B cell (primary cell): ENCODE results near the gene LYSMD3. TPM values are rescaled to one million over a fixed set of nuclear protein-coding genes. Genes with fewer than 3 reads are reported as not detected.

Experiments
- ATAC-seq: fragments of 200-7000 bp; cut with Tn5 transposase; one replicate; pipeline ENCODE4 v1.10.0; 2021; ENCODE audit warnings: low read depth, mild to moderate bottlenecking, moderate number of reproducible peaks, moderate library complexity
- CTCF ChIA-PET: fragments of 350-600 bp; sonication (Branson Sonifier 250); formaldehyde crosslinking; loops from one replicate; lab custom pipeline; 2021; ENCODE audit warnings: antibody characterized with exemption, inconsistent platforms; lab: Charles Lee
- POLR2A ChIA-PET: fragments of 350-600 bp; sonication (Branson Sonifier 250); formaldehyde crosslinking; loops from one replicate; lab custom pipeline; 2021; ENCODE audit warnings: antibody characterized with exemption; lab: Charles Lee
- DNase-seq: peaks from one replicate; pipeline ENCODE4 v3.0.0; 2013
- H2AFZ ChIP-seq: 2 replicates; pipeline ENCODE4 v1.6.1; 2012; ENCODE audit warnings: mild to moderate bottlenecking, low read depth, low read length; ENCODE audit not compliant: insufficient read depth, poor library complexity, severe bottlenecking
- H3K27ac ChIP-seq, 2 donors: 1 replicate in 1 of 2; 2 replicates in 1 of 2; pipeline ENCODE4 v1.5.1; 2012 to 2013; ENCODE audit warnings: low read length in 2 of 2, mild to moderate bottlenecking in 2 of 2, moderate library complexity in 1 of 2
- H3K27me3 ChIP-seq, 4 experiments: fragments of 200-600 bp in 1 of 4; sonication (generic) in 1 of 4; replicated peaks in 1 of 4; 1 replicate in 2 of 4; 2 replicates in 2 of 4; pipeline versions ENCODE4 v1.6.1 to v1.7.0; 2013 to 2016; ENCODE audit warnings: low read length in 3 of 4, mild to moderate bottlenecking in 2 of 4, mixed read lengths in 1 of 4, moderate library complexity in 1 of 4; ENCODE audit not compliant: insufficient read depth in 4 of 4, control insufficient read depth in 3 of 4; ENCODE audit errors: control extremely low read depth in 1 of 4
- H3K36me3 ChIP-seq, 2 experiments: replicated peaks in 1 of 2; 1 replicate in 1 of 2; 2 replicates in 1 of 2; pipeline versions ENCODE4 v1.6.1 to v1.7.1; 2013; ENCODE audit warnings: low read length in 1 of 2; ENCODE audit not compliant: insufficient read depth in 2 of 2, control insufficient read depth in 1 of 2; ENCODE audit errors: control extremely low read depth in 1 of 2, extremely low read depth in 1 of 2
- H3K4me1 ChIP-seq, 2 donors: fragments of 200-600 bp in 1 of 2; sonication (generic) in 1 of 2; 1 replicate in 1 of 2; 2 replicates in 1 of 2; pipeline versions ENCODE4 v1.5.1 to v1.6.1; 2013 to 2017; ENCODE audit warnings: low read length in 2 of 2; ENCODE audit not compliant: control insufficient read depth in 2 of 2, insufficient read depth in 2 of 2
- H3K4me2 ChIP-seq: replicated peaks from 2 replicates; pipeline ENCODE3; 2012; ENCODE audit warnings: mild to moderate bottlenecking, low read depth, low read length; ENCODE audit not compliant: poor library complexity, severe bottlenecking
- H3K4me3 ChIP-seq, 5 experiments: fragments of 200-600 bp in 1 of 5; sonication (generic) in 1 of 5; 1 replicate in 3 of 5; 2 replicates in 2 of 5; pipeline versions ENCODE4 v1.5.1 to v1.7.0; 2011 to 2016; ENCODE audit warnings: low read length in 4 of 5, mild to moderate bottlenecking in 4 of 5, low read depth in 2 of 5, control low read depth in 1 of 5, moderate library complexity in 1 of 5; ENCODE audit not compliant: insufficient read depth in 1 of 5; ENCODE audit errors: control extremely low read depth in 1 of 5, extremely low read depth in 1 of 5
- H3K79me2 ChIP-seq: fragments of 200-600 bp; sonication (generic); one replicate; pipeline ENCODE4 v1.6.0; 2016; ENCODE audit warnings: low read length; ENCODE audit not compliant: control insufficient read depth, insufficient read depth
- H3K9ac ChIP-seq: fragments of 200-600 bp; sonication (generic); 2 replicates; pipeline ENCODE4 v1.6.1; 2017; ENCODE audit warnings: mild to moderate bottlenecking, low read length, moderate library complexity
- H3K9me3 ChIP-seq, 3 donors: one replicate each; pipeline versions ENCODE4 v1.6.1 to v1.7.1; 2013; ENCODE audit warnings: low read length in 2 of 3; ENCODE audit not compliant: control insufficient read depth in 2 of 3, insufficient read depth in 1 of 3; ENCODE audit errors: control extremely low read depth in 1 of 3
- H4K20me1 ChIP-seq: 2 replicates; pipeline ENCODE4 v1.6.0; 2012; ENCODE audit warnings: mild to moderate bottlenecking, low read length; ENCODE audit not compliant: insufficient read depth, control insufficient read depth, poor library complexity, severe bottlenecking
- H3K27ac Mint-ChIP-seq: one replicate; pipeline ENCODE4 v1.8.0; 2021; ENCODE audit warnings: mixed read lengths
- H3K27me3 Mint-ChIP-seq: one replicate; pipeline ENCODE4 v1.8.0; 2021; ENCODE audit warnings: mixed read lengths
- H3K4me1 Mint-ChIP-seq: one replicate; pipeline ENCODE4 v1.8.0; 2021; ENCODE audit warnings: mixed read lengths
- H3K4me3 Mint-ChIP-seq: one replicate; pipeline ENCODE4 v1.8.0; 2021; ENCODE audit warnings: mixed read lengths
- H3K9me3 Mint-ChIP-seq: one replicate; pipeline ENCODE4 v1.8.0; 2022; ENCODE audit warnings: mixed read lengths; ENCODE audit not compliant: insufficient read depth
- EZH2 ChIP-seq: IDR thresholded peaks from 2 replicates; pipeline ENCODE4 v1.6.1; 2012; ENCODE audit warnings: borderline replicate concordance, low read depth, mild to moderate bottlenecking, moderate library complexity, low read length; ENCODE audit not compliant: insufficient read depth, poor library complexity, severe bottlenecking
- WGBS: methylation state at CpG from one replicate; pipeline ENCODE4 v1.1.5; 2013; ENCODE audit warnings: missing lambda C conversion rate; ENCODE audit not compliant: insufficient coverage; 5-methylcytosine and 5-hydroxymethylcytosine counted together
- intact Hi-C: fragments of 100-400 bp; cut with micrococcal nuclease; formaldehyde crosslinking; loops from one replicate; pipeline ENCODE4 v1.10.0; 2022
- polyA plus RNA-seq: library from polyadenylated mRNA; depleted of rRNA; stranded (reverse); fragments of >200 nt; gene quantifications from 2 replicates; pipeline ENCODE4 v1.2.3, GENCODE V29; 2012
- total RNA-seq, 2 donors: library from RNA; stranded (reverse); fragments of 120-200 nt in 1 of 2; gene quantifications; 1 replicate in 1 of 2; 2 replicates in 1 of 2; pipeline versions ENCODE4 v1.2.3 to v1.2.4, GENCODE V29; 2013 to 2022
- TF ChIP-seq, protein P1 (sequence below): fragments of 200-600 bp; IDR thresholded peaks from one replicate; pipeline ENCODE4 v1.8.0; 2022; ENCODE audit warnings: antibody characterized with exemption, mild to moderate bottlenecking

LYSMD3 gene
- total and polyA plus RNA-seq, 2 donors (not counting 1 experiment from before 2014, with no cell fraction given) = 6.0 to 25.2 TPM

DNA sequence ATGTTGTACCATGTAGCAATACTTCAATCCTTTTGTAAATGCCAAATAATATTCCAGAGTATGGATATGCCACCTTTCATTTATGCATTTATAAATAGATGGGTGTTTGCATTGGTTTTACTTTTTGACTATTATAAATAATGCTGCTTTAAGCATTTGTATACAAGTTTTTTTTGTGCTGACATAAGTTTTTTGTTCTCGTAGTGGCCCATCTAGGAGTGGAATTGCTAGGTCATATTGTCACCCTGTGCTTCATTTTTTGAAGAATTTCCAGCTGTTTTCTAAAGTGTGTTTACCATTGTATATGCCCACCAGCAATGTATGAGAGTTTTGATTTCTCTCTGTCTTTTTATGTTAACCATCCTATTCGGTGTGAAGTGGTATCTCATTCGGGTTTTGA, 36.1 kb upstream of the LYSMD3 start:
- peaks cover 0 to 46% (median 11%) of the 10 kb centered on the region in 4 experiments for H3K27me3 ChIP-seq
- H3K4me3 ChIP-seq = no peak overlapping the region
- Mint-ChIP-seq H3K27me3 (peaks cover 28% of the 10 kb centered on the region), H3K4me3 (no peak overlapping the region), H3K27ac (no peak overlapping the region), H3K9me3 (no peaks in the 10 kb centered on the region), H3K4me1 (no peaks in the 10 kb centered on the region)
- no peak overlapping the region for H2AFZ ChIP-seq
- intact Hi-C loops = no loop called here
- 83% methylated on average over 2 of the region's 3 CpGs for WGBS
- H4K20me1 ChIP-seq = no peaks in the 10 kb centered on the region
- H3K36me3 ChIP-seq = no peaks in the 10 kb centered on the region
- no peak for ATAC-seq
- no peak overlapping the region for H3K27ac ChIP-seq
- no peak for TF ChIP-seq EZH2
- TF ChIP-seq, protein P1, sequence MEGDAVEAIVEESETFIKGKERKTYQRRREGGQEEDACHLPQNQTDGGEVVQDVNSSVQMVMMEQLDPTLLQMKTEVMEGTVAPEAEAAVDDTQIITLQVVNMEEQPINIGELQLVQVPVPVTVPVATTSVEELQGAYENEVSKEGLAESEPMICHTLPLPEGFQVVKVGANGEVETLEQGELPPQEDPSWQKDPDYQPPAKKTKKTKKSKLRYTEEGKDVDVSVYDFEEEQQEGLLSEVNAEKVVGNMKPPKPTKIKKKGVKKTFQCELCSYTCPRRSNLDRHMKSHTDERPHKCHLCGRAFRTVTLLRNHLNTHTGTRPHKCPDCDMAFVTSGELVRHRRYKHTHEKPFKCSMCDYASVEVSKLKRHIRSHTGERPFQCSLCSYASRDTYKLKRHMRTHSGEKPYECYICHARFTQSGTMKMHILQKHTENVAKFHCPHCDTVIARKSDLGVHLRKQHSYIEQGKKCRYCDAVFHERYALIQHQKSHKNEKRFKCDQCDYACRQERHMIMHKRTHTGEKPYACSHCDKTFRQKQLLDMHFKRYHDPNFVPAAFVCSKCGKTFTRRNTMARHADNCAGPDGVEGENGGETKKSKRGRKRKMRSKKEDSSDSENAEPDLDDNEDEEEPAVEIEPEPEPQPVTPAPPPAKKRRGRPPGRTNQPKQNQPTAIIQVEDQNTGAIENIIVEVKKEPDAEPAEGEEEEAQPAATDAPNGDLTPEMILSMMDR = no peak
- H3K9ac ChIP-seq = no peak overlapping the region
- no peak for DNase-seq
- H3K4me1 ChIP-seq = no peaks in the 10 kb centered on the region
- ChIA-PET POLR2A (no interaction called here), CTCF (no interaction called here)
- H3K79me2 ChIP-seq = no peaks in the 10 kb centered on the region
- H3K4me2 ChIP-seq = no peak overlapping the region
- peaks cover 0 to 3% (median 1%) of the 10 kb centered on the region in 3 donors for H3K9me3 ChIP-seq

DNA sequence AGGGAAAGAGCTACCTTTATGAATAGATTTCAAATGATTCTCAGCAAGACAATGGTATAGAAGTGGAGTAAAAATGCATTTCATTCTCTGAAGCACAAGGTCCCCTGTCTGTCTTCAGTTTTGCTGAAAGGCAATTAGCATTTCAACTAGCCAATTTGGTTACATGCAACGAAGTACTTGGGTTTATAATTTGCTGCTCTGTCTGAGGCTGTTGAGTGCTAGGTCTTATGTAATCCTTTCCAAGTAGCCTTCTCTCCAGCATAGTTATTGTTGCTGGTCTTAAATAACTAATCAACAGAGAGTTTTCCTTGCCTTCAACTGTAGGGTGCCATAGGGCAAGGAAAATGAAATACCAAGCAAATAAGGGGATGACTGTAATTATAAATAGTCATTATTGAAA, 33.7 kb upstream of the LYSMD3 start:
- H3K27me3 ChIP-seq = peaks cover 0 to 51% (median 23%) of the 10 kb centered on the region in 4 experiments
- H3K4me1 ChIP-seq = peaks cover 11% of the 10 kb centered on the region in 2 donors
- H3K9me3 ChIP-seq = peaks cover 0 to 7% (median 1%) of the 10 kb centered on the region in 3 donors
- H3K27ac ChIP-seq = no peak overlapping the region
- H3K4me2 ChIP-seq = no peak overlapping the region
- no peak overlapping the region for H3K4me3 Mint-ChIP-seq
- ChIA-PET POLR2A (no interaction called here), CTCF (no interaction called here)
- TF ChIP-seq, protein P1 = no peak
- no peak for TF ChIP-seq EZH2
- H3K4me1 Mint-ChIP-seq = peaks cover 10% of the 10 kb centered on the region
- DNase-seq (no peak), ATAC-seq (no peak)
- H2AFZ ChIP-seq = no peak overlapping the region
- intact Hi-C loops = no loop called here
- peaks cover 38% of the 10 kb centered on the region for H3K27me3 Mint-ChIP-seq
- H3K36me3 ChIP-seq = no peaks in the 10 kb centered on the region
- H4K20me1 ChIP-seq = no peaks in the 10 kb centered on the region
- no CpG with 5 or more reads among the region's 1 CpG for WGBS
- no peak overlapping the region for H3K27ac Mint-ChIP-seq
- no peaks in the 10 kb centered on the region for H3K79me2 ChIP-seq
- H3K9ac ChIP-seq = no peak overlapping the region
- no peaks in the 10 kb centered on the region for H3K9me3 Mint-ChIP-seq
- no peak overlapping the region for H3K4me3 ChIP-seq
